Stimulated activated CD4-positive, alpha-beta T cell treated with anti-CD3 and anti-CD28 coated beads, Interleukin-12 subunit alpha, Interleukin-12 subunit beta, amount 100 ng/mL, for 24 hours (primary cell): ENCODE measurements around the gene CLCN6.

ENCODE experiments used
- DNase-seq, 2 experiments: peaks; one replicate each; pipeline ENCODE4 v3.0.0-alpha.2; 2020; ENCODE audit warnings: low read depth in 2 of 2

CLCN6 gene

GRCh38 chr1:11831945-11832725 is 26.1 kb downstream of the CLCN6 start:
- DNase-seq = no peak

DNA sequence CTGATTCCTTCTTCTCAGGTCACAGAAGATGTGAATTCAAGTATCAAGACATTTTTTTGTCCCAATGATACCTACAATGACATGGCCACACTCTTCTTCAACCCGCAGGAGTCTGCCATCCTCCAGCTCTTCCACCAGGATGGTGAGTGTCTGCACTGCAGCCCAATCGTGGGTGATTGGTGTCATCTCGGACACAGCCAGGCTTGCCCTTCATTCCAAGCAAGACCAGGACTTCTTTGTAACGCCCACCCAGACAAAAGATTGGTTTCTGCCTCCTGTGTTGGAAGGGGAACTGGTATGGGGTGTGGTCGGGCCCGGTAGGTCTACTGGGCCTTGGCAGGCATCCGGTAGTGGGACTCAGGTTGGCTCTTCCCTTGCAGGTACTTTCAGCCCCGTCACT is 27.5 kb downstream of the CLCN6 start:
- no peak for DNase-seq

DNA sequence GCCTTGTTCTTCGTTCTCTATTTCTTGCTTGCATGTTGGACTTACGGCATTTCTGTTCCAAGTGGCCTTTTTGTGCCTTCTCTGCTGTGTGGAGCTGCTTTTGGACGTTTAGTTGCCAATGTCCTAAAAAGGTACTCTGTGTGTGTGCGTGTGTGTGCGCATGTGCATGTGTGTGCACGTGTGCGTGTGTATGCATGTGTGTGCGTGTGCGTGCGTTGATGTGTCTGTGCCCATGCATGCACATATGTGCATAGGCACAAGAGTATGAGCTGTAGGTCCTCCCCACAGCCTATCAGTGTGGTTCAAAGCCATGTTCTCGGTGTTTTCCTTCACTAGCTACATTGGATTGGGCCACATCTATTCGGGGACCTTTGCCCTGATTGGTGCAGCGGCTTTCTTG is 27.9 kb downstream of the CLCN6 start:
- DNase-seq = no peak

GRCh38 chr1:11835441-11836225 is 29.6 kb downstream of the CLCN6 start:
- no peak for DNase-seq

GRCh38 chr1:11836955-11837766 is 31.2 kb downstream of the CLCN6 start:
- DNase-seq = no peak

GRCh38 chr1:11837767-11838348 is 31.9 kb downstream of the CLCN6 start:
- no peak for DNase-seq

DNA sequence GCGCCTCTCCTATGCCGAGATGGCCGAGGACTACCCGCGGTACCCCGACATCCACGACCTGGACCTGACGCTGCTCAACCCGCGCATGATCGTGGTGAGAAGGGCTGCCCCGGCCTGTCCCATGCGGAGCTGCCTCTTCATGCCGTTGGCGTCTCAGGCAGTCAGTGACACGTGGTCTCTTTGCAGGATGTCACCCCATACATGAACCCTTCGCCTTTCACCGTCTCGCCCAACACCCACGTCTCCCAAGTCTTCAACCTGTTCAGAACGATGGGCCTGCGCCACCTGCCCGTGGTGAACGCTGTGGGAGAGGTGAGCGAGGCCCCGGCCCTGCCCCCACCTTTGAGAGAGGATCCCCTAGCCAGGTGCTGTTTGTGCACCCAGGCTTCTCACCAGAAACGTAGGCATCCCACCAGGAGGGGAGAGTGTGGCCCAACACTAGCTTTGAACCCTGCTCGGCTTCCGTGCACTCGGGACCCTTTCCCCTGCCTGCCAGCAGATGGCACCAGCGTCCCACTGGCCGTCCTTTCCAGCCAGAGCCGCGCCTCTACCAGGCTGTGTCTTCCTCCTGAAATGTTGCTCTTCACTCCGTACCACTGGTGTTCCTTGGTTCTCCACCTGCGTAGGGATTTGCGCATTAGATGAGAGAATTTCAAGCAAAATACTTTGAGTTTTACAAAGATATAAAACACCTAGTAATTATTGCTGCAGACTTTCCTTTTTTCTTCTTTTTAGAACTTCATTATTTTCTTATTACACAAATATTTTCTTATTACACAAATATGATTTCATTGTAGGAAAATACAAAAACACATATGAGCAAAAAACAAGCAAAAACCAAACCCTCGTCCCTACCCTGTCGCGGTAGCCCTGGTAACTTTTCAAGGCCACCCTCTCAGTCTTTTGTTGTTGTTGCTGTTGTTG is 32.6 kb downstream of the CLCN6 start:
- peak; percentile 43 to 65 for DNase-seq

GRCh38 chr1:11839727-11840705 is 34.0 kb downstream of the CLCN6 start:
- no peak for DNase-seq

DNA sequence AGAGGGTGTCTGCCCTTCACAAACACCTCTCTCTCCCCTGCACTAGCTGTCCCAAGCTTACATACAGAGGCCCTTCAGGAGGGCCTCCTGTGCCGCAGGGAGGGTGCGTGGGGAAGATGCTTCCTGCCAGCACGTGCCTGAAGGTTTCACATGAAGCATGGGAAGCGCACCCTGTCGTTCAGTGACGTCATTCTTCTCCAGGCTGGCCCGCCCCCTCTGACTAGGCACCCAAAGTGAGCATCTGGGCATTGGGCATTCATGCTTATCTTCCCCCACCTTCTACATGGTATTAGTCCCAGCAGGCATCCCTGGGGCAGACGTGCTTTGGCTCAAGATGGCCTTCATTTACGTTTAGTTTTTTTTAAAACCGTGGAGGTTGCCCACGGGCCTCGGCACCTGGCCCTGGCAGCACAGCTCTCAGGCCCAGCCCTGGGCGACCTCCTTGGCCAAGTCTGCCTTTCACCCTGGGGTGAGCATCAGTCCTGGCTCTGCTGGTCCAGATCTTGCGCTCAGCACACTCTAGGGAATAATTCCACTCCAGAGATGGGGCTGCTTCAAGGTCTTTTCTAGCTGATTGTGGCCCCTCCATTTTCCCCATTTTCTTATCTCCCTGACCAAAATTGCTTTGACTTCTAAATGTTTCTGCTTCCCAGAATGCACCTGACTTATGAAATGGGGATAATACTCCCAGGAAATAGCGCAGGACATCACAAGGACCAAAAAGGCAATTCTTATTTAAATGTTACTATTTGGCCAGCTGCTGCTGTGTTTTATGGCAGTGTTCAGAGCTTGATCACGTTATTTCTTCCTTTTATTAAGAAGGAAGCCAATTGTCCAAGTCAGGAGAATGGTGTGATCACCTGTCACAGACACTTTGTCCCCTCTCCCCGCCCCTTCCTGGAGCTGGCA is 35.5 kb downstream of the CLCN6 start:
- no peak for DNase-seq

- no peak for DNase-seq
Measured at GRCh38 chr1:11842154-11843041, 36.4 kb downstream of the CLCN6 start.

GRCh38 chr1:11845641-11846335 is 39.8 kb downstream of the CLCN6 start:
- no peak for DNase-seq

DNA sequence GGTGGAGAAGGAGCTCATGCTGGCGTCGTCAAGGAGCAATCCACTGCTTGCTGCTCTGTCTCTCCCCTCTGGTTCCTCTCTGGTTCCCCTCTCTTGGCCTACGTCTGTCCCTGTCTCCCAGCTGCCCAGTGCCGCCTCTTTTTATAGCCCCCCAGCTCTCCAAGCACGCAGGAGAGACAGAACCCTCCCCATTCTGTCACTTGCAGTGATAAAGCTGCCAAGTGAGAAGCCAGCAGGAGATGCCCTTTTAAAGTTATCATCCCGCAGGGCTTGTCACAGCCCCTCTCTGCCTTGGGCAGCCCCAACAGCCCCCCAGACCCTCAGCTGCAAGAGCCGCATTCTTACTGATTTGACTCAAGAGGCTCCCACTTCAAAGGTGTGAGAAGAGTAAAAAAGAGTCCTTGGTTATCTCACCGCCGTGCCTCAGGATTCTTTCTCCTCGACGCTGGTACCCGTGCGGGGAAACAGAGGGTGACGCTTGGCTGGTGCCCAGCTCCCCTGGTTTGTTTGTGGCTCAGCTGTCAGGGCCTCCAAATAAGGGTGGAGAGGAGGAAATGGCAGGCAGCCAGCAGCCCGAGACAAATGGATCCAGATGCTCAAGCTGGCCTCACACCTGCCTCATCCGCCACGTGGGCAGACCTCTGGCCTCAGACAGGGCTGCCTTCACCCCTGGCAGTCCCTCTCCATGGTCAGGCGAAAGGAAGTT is 41.8 kb downstream of the CLCN6 start, which contains the start of gene NPPA:
NPPA (minus strand) TSS at position 117 of the 706 bp plus-strand sequence; CDS start at position 18, 99 bp downstream.
- DNase-seq = no peak

- no peak for DNase-seq
Measured at GRCh38 chr1:11848373-11848700, 42.3 kb downstream of the CLCN6 start.

- DNase-seq = no peak
Measured at GRCh38 chr1:11850156-11850555, 44.2 kb downstream of the CLCN6 start.

DNA sequence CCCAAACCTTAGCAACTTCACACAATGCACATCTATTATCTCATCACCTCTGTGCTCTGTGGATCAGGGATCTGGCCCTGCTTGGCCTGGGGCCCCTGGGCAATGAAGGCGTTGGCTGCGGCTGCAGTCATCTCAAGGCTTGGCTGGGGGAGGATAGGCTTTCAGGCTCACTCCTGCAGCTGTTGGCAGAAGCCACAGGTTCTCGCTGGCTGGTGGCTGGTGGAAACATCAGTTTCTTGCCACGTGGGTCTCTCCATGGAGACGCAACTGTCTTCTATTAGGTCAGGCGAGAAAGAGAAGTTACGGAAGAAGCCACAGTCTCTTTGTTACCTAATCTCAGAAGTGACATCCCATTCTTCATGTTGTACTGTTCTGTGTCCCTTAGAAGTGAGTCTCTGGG is 45.2 kb downstream of the CLCN6 start:
- no peak for DNase-seq

- DNase-seq = no peak
Measured at GRCh38 chr1:11854519-11854918, 48.5 kb downstream of the CLCN6 start.
